HepG2 (cell line): Measurements from ENCODE around the gene CHKA. TPM values are rescaled to one million over a fixed set of nuclear protein-coding genes. Genes with fewer than 3 reads are reported as not detected.

Experiments
- ATAC-seq: fragments of 200-7000 bp; cut with Tn5 transposase; 3 replicates; pipeline ENCODE4 v1.9.1; 2020; ENCODE audit warnings: mild to moderate bottlenecking, moderate library complexity
- BruUV-seq: library from RNA; stranded (reverse); fragments of 400-500 nt; replicated peaks from 2 replicates; lab custom pipeline; 2021; lab: Mats Ljungman, UMichigan
- CTCF ChIA-PET: fragments of 300-600 bp; formaldehyde crosslinking; extraction: SDS; loops from one replicate; lab custom pipeline; 2021; ENCODE audit warnings: low total read pairs, inconsistent platforms, low intra/inter-chr PET ratio; lab: Yijun Ruan, JAX
- POLR2A ChIA-PET: fragments of 350-600 bp; sonication (Branson Sonifier 250); formaldehyde crosslinking; loops from one replicate; lab custom pipeline; 2020; ENCODE audit warnings: antibody characterized with exemption, inconsistent platforms; lab: Yijun Ruan, JAX
- DNase-seq: peaks from one replicate; pipeline ENCODE4 v3.0.0-alpha.2; 2015; ENCODE audit warnings: low spot score
- FAIRE-seq: peaks from 3 replicates; lab custom pipeline; 2011; peaks lifted over from hg19 to GRCh38; lab: Jason Lieb, UNC
- H2AFZ ChIP-seq: one replicate; pipeline ENCODE4 v1.6.1; 2011; ENCODE audit warnings: low read length, inconsistent platforms
- H3K27ac ChIP-seq: fragments of 300-600 bp; 3 replicates; pipeline ENCODE4 v1.8.0; 2011; ENCODE audit warnings: mixed run types, mild to moderate bottlenecking, mixed read lengths, low read length, inconsistent platforms; ENCODE audit not compliant: insufficient read depth; ENCODE audit errors: extremely low read length
- H3K27me3 ChIP-seq, 2 experiments: fragments of 200-600 bp in 1 of 2; 2 replicates in 1 of 2; 3 replicates in 1 of 2; pipeline versions ENCODE4 v1.6.0 to v1.8.0; 2011; ENCODE audit warnings: low read length in 2 of 2, mild to moderate bottlenecking in 2 of 2, moderate library complexity in 2 of 2, inconsistent platforms in 1 of 2; ENCODE audit not compliant: insufficient read depth in 2 of 2, control insufficient read depth in 1 of 2
- H3K36me3 ChIP-seq, 2 experiments: fragments of 200-600 bp in 1 of 2; replicated peaks in 1 of 2; 2 replicates in 1 of 2; 3 replicates in 1 of 2; pipeline versions ENCODE4 v1.5.1 to v1.8.0; 2011; ENCODE audit warnings: low read length in 2 of 2, inconsistent platforms in 1 of 2; ENCODE audit not compliant: insufficient read depth in 2 of 2, control insufficient read depth in 1 of 2
- H3K4me1 ChIP-seq: 2 replicates; pipeline ENCODE4 v1.5.1; 2012; ENCODE audit warnings: low read length, inconsistent platforms; ENCODE audit not compliant: insufficient read depth
- H3K4me2 ChIP-seq: 2 replicates; pipeline ENCODE4 v1.6.0; 2011; ENCODE audit warnings: low read depth, low read length, inconsistent platforms
- H3K4me3 ChIP-seq, 3 experiments: fragments of 200-600 bp in 1 of 3; sonication (generic), shearing (Covaris generic) in 1 of 3; replicated peaks in 1 of 3; 2 replicates each; pipeline ENCODE4 v1.5.1; 2011 to 2016; ENCODE audit warnings: low read length in 3 of 3, inconsistent platforms in 2 of 3, low read depth in 2 of 3, mild to moderate bottlenecking in 2 of 3, control low read depth in 1 of 3, mixed read lengths in 1 of 3; ENCODE audit not compliant: insufficient read depth in 1 of 3
- H3K79me2 ChIP-seq: one replicate; pipeline ENCODE4 v1.6.1; 2011; ENCODE audit warnings: low read length, inconsistent platforms; ENCODE audit not compliant: insufficient read depth
- H3K9ac ChIP-seq: 2 replicates; pipeline ENCODE4 v1.6.0; 2011; ENCODE audit warnings: mild to moderate bottlenecking, low read depth, low read length, inconsistent platforms; ENCODE audit not compliant: insufficient read depth
- H3K9me3 ChIP-seq: 2 replicates; pipeline ENCODE4 v1.5.1; 2012; ENCODE audit warnings: mild to moderate bottlenecking, low read length
- H4K20me1 ChIP-seq: 2 replicates; pipeline ENCODE4 v1.6.0; 2011; ENCODE audit warnings: inconsistent platforms, mild to moderate bottlenecking, low read length, moderate library complexity; ENCODE audit not compliant: insufficient read depth
- CENPX ChIP-seq: sonication (generic); formaldehyde crosslinking; IDR thresholded peaks from 2 replicates; pipeline ENCODE4 v1.9.0; 2021; ENCODE audit warnings: mild to moderate bottlenecking, missing genetic modification reagents, moderate library complexity
- GABPB1 ChIP-seq: IDR thresholded peaks from 2 replicates; pipeline ENCODE4 v1.6.1; 2016; ENCODE audit warnings: mild to moderate bottlenecking, missing genetic modification reagents, moderate library complexity, missing compliant biosample characterization
- IRF2 ChIP-seq: IDR thresholded peaks from 2 replicates; pipeline ENCODE4 v1.6.1; 2018; ENCODE audit warnings: missing genetic modification reagents, missing compliant biosample characterization
- MBNL3 ChIP-seq: fragments of 250-450 bp; sonication (Bioruptor Pico); conservative IDR thresholded peaks from 2 replicates; pipeline ENCODE4 v1.8.0; 2022; ENCODE audit warnings: mild to moderate bottlenecking, inconsistent platforms
- MTF1 ChIP-seq: sonication (generic); formaldehyde crosslinking; IDR thresholded peaks from 2 replicates; pipeline ENCODE4 v1.5.0; 2020; ENCODE audit warnings: missing genetic modification reagents
- NBN ChIP-seq: fragments of 450-650 bp; conservative IDR thresholded peaks from 2 replicates; pipeline ENCODE4 v1.6.1; 2017
- ONECUT2 ChIP-seq: sonication (generic); formaldehyde crosslinking; IDR thresholded peaks from 2 replicates; pipeline ENCODE4 v1.4.0; 2020; ENCODE audit warnings: missing genetic modification reagents
- PAXIP1 ChIP-seq: sonication (generic); formaldehyde crosslinking; conservative IDR thresholded peaks from 2 replicates; pipeline ENCODE4 v1.4.0; 2020; ENCODE audit warnings: mild to moderate bottlenecking, missing genetic modification reagents, moderate library complexity
- PCBP2 ChIP-seq: fragments of 200-400 bp; formaldehyde crosslinking; optimal IDR thresholded peaks from 2 replicates; pipeline ENCODE3; 2018; ENCODE audit warnings: low read length, low read depth; ENCODE audit not compliant: poor library complexity, severe bottlenecking
- REL ChIP-seq: sonication (generic); formaldehyde crosslinking; conservative IDR thresholded peaks from 2 replicates; pipeline ENCODE4 v1.8.0; 2022; ENCODE audit warnings: mild to moderate bottlenecking, missing genetic modification reagents, moderate library complexity
- SMYD3 ChIP-seq: sonication (generic); formaldehyde crosslinking; IDR thresholded peaks from 2 replicates; pipeline ENCODE4 v1.8.1; 2023; ENCODE audit warnings: mild to moderate bottlenecking, missing genetic modification reagents
- TCF7L2 ChIP-seq: IDR thresholded peaks from 2 replicates; pipeline ENCODE4 v1.6.1; 2011; ENCODE audit warnings: mild to moderate bottlenecking, low read depth, low read length, moderate library complexity
- ZC3H4 ChIP-seq: sonication (generic); formaldehyde crosslinking; IDR thresholded peaks from 2 replicates; pipeline ENCODE4 v1.4.0; 2020; ENCODE audit warnings: missing genetic modification reagents, borderline replicate concordance
- ZNF10 ChIP-seq: sonication (generic); formaldehyde crosslinking; IDR thresholded peaks from 2 replicates; pipeline ENCODE4 v1.4.0; 2020; ENCODE audit warnings: mild to moderate bottlenecking, low read depth, missing genetic modification reagents, borderline replicate concordance
- ZNF207 ChIP-seq: fragments of 450-650 bp; IDR thresholded peaks from 2 replicates; pipeline ENCODE4 v1.6.1; 2016; ENCODE audit warnings: antibody characterized with exemption, borderline replicate concordance
- ZNF768 ChIP-seq: sonication (generic); formaldehyde crosslinking; IDR thresholded peaks from 2 replicates; pipeline ENCODE4 v1.4.0; 2020; ENCODE audit warnings: missing genetic modification reagents
- ZNF878 ChIP-seq: sonication (generic); formaldehyde crosslinking; IDR thresholded peaks from 2 replicates; pipeline ENCODE4 v1.8.1; 2023; ENCODE audit warnings: mild to moderate bottlenecking, missing genetic modification reagents, moderate library complexity
- WGBS: methylation state at CpG from one replicate; pipeline ENCODE4 v1.1.6; 2017; ENCODE audit warnings: low lambda C conversion rate; 5-methylcytosine and 5-hydroxymethylcytosine counted together
- in situ Hi-C: cut with HindIII; loops from 2 replicates; pipeline ENCODE4 v1.10.0; 2017; ENCODE audit warnings: low pct_unique_long_range_greater_than_20kb; ENCODE audit not compliant: extremely low pct_ligation_motif_present
- intact Hi-C: fragments of 100-400 bp; cut with micrococcal nuclease; formaldehyde crosslinking; loops from one replicate; pipeline ENCODE4 v1.10.0; 2022; ENCODE audit not compliant: unreplicated experiment
- polyA plus RNA-seq, 8 experiments: library from polyadenylated mRNA; depleted of rRNA in 3 of 8; stranded (reverse) in 7 of 8; unstranded in 1 of 8; fragments of >200 nt; fragmentation: Illumina TruSeq in 4 of 8; extraction: Trizol in 4 of 8; gene quantifications; 2 replicates each; pipeline versions ENCODE4 v1.2.1 to v1.2.3, GENCODE V29; 2011 to 2016; ENCODE audit warnings: low read depth in 4 of 8, missing spikeins in 1 of 8, mixed read lengths in 1 of 8; ENCODE audit not compliant: insufficient read depth in 1 of 8
- total RNA-seq, 5 experiments: library from RNA; depleted of rRNA; stranded (reverse); fragments of >200 nt; fragmentation: Illumina TruSeq; extraction: Trizol; gene quantifications; 2 replicates each; pipeline ENCODE4 v1.2.3, GENCODE V29; 2016; ENCODE audit warnings: low read depth in 1 of 5
- TF ChIP-seq, protein P1 (sequence below): sonication (generic); formaldehyde crosslinking; IDR thresholded peaks from 2 replicates; pipeline ENCODE4 v1.4.0; 2020; ENCODE audit warnings: mild to moderate bottlenecking, missing genetic modification reagents
- TF ChIP-seq, protein P2 (sequence below): sonication (generic); formaldehyde crosslinking; IDR thresholded peaks from 2 replicates; pipeline ENCODE4 v1.5.1; 2020; ENCODE audit warnings: mild to moderate bottlenecking, missing genetic modification reagents

The CHKA gene
- total and polyA plus RNA-seq, 2 of the 13 experiments (the other 11 are each of a cell fraction or from before 2014, with no cell fraction given), result 71.6 to 92.7 TPM

DNA sequence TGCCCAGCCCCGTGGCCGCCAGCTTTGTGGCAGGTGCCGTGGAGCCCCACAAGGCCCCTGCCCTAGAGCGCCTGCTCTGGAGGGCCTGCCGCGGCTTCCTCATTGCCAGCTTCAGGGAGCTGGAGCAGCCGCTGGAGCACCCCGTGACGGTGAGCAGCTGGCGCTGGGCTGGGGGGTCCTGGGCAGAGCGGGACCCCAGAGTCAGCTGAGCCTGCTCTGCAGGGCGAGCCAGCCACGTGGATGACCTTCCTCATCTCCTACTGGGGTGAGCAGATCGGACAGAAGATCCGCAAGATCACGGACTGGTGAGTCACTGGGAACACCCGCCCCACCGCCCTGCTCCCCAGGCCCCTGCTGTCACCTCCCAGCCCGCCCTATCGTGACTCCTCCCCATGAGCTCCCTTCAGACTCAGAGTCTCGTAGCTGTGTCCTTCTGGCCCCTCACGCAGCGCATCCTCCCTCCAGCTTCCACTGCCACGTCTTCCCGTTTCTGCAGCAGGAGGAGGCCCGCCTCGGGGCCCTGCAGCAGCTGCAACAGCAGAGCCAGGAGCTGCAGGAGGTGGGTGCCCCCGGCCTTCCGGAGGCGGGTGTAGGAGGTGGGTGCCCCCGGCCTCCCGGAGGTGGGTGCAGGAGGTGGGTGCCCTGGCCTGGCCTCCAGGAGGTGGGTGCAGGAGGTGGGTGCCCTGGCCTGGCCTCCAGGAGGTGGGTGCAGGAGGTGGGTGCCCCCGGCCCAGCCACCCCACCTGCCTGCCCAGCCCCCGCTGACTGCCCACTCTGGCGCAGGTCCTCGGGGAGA is 77.6 kb downstream of the CHKA start:
- Histone ChIP-seq H3K4me3 (no peak overlapping the region), H3K4me1 (peaks cover 10% of the 10 kb centered on the region), H3K27me3 (no peaks in the 10 kb centered on the region), H2AFZ (no peak overlapping the region), H3K27ac (no peak overlapping the region), H3K9me3 (no peaks in the 10 kb centered on the region), H3K4me2 (no peak overlapping the region), H3K9ac (no peak overlapping the region), H3K79me2 (peaks cover 17% of the 10 kb centered on the region), H3K36me3 (peaks cover 2 to 19% of the 10 kb centered on the region in 2 experiments; a peak in 4 of 5 replicates), H4K20me1 (no peaks in the 10 kb centered on the region)
- TF ChIP-seq ONECUT2 (no peak), PAXIP1 (CRISPR knock-in tag) (no peak), ZNF768 (CRISPR knock-in tag) (no peak), SMYD3 (CRISPR knock-in tag) (no peak), ZC3H4 (CRISPR knock-in tag) (no peak), REL (CRISPR knock-in tag) (no peak), MTF1 (CRISPR knock-in tag) (no peak), MBNL3 (CRISPR knock-in tag) (no peak), CENPX (CRISPR knock-in tag) (no peak), ZNF878 (CRISPR knock-in tag) (no peak), ZNF10 (CRISPR knock-in tag) (no peak), IRF2 (no peak), PCBP2 (no peak), NBN (no peak), GABPB1 (no peak), ZNF207 (no peak), TCF7L2 (no peak)
- TF ChIP-seq, protein P1, sequence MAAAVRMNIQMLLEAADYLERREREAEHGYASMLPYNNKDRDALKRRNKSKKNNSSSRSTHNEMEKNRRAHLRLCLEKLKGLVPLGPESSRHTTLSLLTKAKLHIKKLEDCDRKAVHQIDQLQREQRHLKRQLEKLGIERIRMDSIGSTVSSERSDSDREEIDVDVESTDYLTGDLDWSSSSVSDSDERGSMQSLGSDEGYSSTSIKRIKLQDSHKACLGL, result no peak
- TF ChIP-seq, protein P2, sequence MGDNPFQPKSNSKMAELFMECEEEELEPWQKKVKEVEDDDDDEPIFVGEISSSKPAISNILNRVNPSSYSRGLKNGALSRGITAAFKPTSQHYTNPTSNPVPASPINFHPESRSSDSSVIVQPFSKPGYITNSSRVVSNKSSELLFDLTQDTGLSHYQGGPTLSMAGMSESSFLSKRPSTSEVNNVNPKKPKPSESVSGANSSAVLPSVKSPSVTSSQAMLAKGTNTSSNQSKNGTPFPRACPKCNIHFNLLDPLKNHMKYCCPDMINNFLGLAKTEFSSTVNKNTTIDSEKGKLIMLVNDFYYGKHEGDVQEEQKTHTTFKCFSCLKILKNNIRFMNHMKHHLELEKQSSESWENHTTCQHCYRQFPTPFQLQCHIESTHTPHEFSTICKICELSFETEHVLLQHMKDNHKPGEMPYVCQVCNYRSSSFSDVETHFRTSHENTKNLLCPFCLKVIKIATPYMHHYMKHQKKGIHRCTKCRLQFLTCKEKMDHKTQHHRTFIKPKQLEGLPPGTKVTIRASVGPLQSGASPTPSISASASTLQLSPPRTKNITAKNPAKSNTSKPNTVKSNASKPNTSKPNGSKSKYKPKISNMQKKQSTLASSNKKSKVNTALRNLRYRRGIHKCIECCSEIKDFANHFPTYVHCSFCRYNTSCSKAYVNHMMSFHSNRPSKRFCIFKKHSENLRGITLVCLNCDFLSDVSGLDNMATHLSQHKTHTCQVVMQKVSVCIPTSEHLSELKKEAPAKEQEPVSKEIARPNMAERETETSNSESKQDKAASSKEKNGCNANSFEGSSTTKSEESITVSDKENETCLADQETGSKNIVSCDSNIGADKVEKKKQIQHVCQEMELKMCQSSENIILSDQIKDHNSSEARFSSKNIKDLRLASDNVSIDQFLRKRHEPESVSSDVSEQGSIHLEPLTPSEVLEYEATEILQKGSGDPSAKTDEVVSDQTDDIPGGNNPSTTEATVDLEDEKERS, result no peak
- CTCF ChIA-PET, result no interaction called here
- BruUV-seq, result no TSS peak
- 99% methylated on average over 16 of the region's 36 CpGs for WGBS
- POLR2A ChIA-PET, result interaction anchor here (1.7 kb wide), 1 partner anchor 9 kb away, joined by 6 read pairs; no protein-coding TSS in a partner anchor
- DNase-seq (no peak), FAIRE-seq (no peak), ATAC-seq (no peak)
- intact Hi-C loops (no loop called here), in situ Hi-C loops (no loop called here)
